IPS DF 6.9 (cell line): ENCODE data around the gene MKX.

Experiments
- DNase-seq: peaks from one replicate; pipeline ENCODE4 v3.0.0-alpha.2; 2013; ENCODE audit warnings: low read depth, low spot score
- H3K27ac ChIP-seq: one replicate; pipeline ENCODE4 v1.5.1; 2013; ENCODE audit warnings: low read length, control low read depth
- H3K27me3 ChIP-seq: 2 replicates; pipeline ENCODE4 v1.6.1; 2013; ENCODE audit warnings: mild to moderate bottlenecking, low read length; ENCODE audit not compliant: control insufficient read depth, insufficient read depth
- H3K36me3 ChIP-seq: 2 replicates; pipeline ENCODE4 v1.6.1; 2013; ENCODE audit warnings: low read length; ENCODE audit not compliant: control insufficient read depth, insufficient read depth
- H3K4me1 ChIP-seq: 2 replicates; pipeline ENCODE4 v1.6.1; 2013; ENCODE audit warnings: low read length; ENCODE audit not compliant: control insufficient read depth, insufficient read depth
- H3K4me3 ChIP-seq: 2 replicates; pipeline ENCODE4 v1.5.1; 2013; ENCODE audit warnings: mild to moderate bottlenecking, low read length
- H3K9me3 ChIP-seq: 2 replicates; pipeline ENCODE4 v1.6.1; 2013; ENCODE audit warnings: low read length, inconsistent platforms; ENCODE audit not compliant: control insufficient read depth, insufficient read depth
- WGBS: extraction: QIAGEN DNeasy Blood & Tissue Kit; methylation state at CpG from one replicate; pipeline ENCODE4 v1.1.7; 2013; ENCODE audit warnings: mixed read lengths, missing lambda C conversion rate; ENCODE audit not compliant: insufficient read length, insufficient coverage; 5-methylcytosine and 5-hydroxymethylcytosine counted together

MKX gene

GRCh38 chr10:27717224-27717623, 28.4 kb downstream of the MKX start:
- Histone ChIP-seq H3K4me3 (no peak overlapping the region), H3K4me1 (no peaks in the 10 kb centered on the region), H3K36me3 (no peaks in the 10 kb centered on the region), H3K27ac (no peak overlapping the region), H3K9me3 (no peaks in the 10 kb centered on the region), H3K27me3 (no peaks in the 10 kb centered on the region)
- no peak for DNase-seq
- no CpG with 5 or more reads among the region's 3 CpGs for WGBS

- Histone ChIP-seq H3K4me1 (no peaks in the 10 kb centered on the region), H3K27me3 (no peaks in the 10 kb centered on the region), H3K36me3 (no peaks in the 10 kb centered on the region), H3K9me3 (no peaks in the 10 kb centered on the region), H3K4me3 (no peak overlapping the region), H3K27ac (no peak overlapping the region)
- WGBS = no CpG with 5 or more reads among the region's 5 CpGs
- no peak for DNase-seq
These were observed 29.1 kb downstream of the MKX start for GRCh38 chr10:27716521-27716920.

- WGBS = no CpG with 5 or more reads among the region's 3 CpGs
- no peak for DNase-seq
- no peaks in the 10 kb centered on the region for H3K36me3 ChIP-seq
- no peaks in the 10 kb centered on the region for H3K27me3 ChIP-seq
- H3K27ac ChIP-seq = no peak overlapping the region
- H3K4me3 ChIP-seq = no peak overlapping the region
- H3K4me1 ChIP-seq = no peaks in the 10 kb centered on the region
- H3K9me3 ChIP-seq = no peaks in the 10 kb centered on the region
These were observed 30.1 kb downstream of the MKX start for GRCh38 chr10:27715505-27715904.

GRCh38 chr10:27714349-27714748, 31.3 kb downstream of the MKX start:
- DNase-seq = no peak
- Histone ChIP-seq H3K27me3 (no peaks in the 10 kb centered on the region), H3K4me3 (no peak overlapping the region), H3K4me1 (no peaks in the 10 kb centered on the region), H3K9me3 (no peaks in the 10 kb centered on the region), H3K27ac (no peak overlapping the region), H3K36me3 (no peaks in the 10 kb centered on the region)
- no CpG with 5 or more reads among the region's 4 CpGs for WGBS

GRCh38 chr10:27713941-27714340, 31.7 kb downstream of the MKX start:
- Histone ChIP-seq H3K4me3 (no peak overlapping the region), H3K4me1 (no peaks in the 10 kb centered on the region), H3K27me3 (no peaks in the 10 kb centered on the region), H3K36me3 (no peaks in the 10 kb centered on the region), H3K9me3 (no peaks in the 10 kb centered on the region), H3K27ac (no peak overlapping the region)
- no CpG with 5 or more reads among the region's 3 CpGs for WGBS
- no peak for DNase-seq

- Histone ChIP-seq H3K9me3 (no peaks in the 10 kb centered on the region), H3K27ac (no peak overlapping the region), H3K4me3 (no peak overlapping the region), H3K4me1 (no peaks in the 10 kb centered on the region), H3K27me3 (no peaks in the 10 kb centered on the region), H3K36me3 (no peaks in the 10 kb centered on the region)
- no peak for DNase-seq
These were observed 35.6 kb downstream of the MKX start for GRCh38 chr10:27710014-27710413.

GRCh38 chr10:27709304-27709703, 36.3 kb downstream of the MKX start:
- WGBS = no CpG with 5 or more reads among the region's 3 CpGs
- no peak overlapping the region for H3K27ac ChIP-seq
- DNase-seq = no peak
- H3K9me3 ChIP-seq = no peaks in the 10 kb centered on the region
- H3K27me3 ChIP-seq = no peaks in the 10 kb centered on the region
- no peak overlapping the region for H3K4me3 ChIP-seq
- no peaks in the 10 kb centered on the region for H3K36me3 ChIP-seq
- no peaks in the 10 kb centered on the region for H3K4me1 ChIP-seq

GRCh38 chr10:27701938-27702537, 43.6 kb downstream of the MKX start:
- DNase-seq = peak; percentile 11
- Histone ChIP-seq H3K9me3 (no peaks in the 10 kb centered on the region), H3K27ac (no peak overlapping the region), H3K36me3 (no peaks in the 10 kb centered on the region), H3K4me1 (peaks cover 3% of the 10 kb centered on the region; the same call in 1 of the 2 replicates), H3K4me3 (no peak overlapping the region), H3K27me3 (no peaks in the 10 kb centered on the region)
- WGBS = no CpG with 5 or more reads among the region's 3 CpGs

GRCh38 chr10:27699776-27700175, 45.8 kb downstream of the MKX start:
- WGBS = no CpG with 5 or more reads among the region's 2 CpGs
- no peak for DNase-seq
- Histone ChIP-seq H3K4me3 (no peak overlapping the region), H3K27ac (no peak overlapping the region), H3K9me3 (no peaks in the 10 kb centered on the region), H3K4me1 (peaks cover 3% of the 10 kb centered on the region; the same call in 1 of the 2 replicates), H3K27me3 (no peaks in the 10 kb centered on the region), H3K36me3 (no peaks in the 10 kb centered on the region)

GRCh38 chr10:27698961-27699360, 46.7 kb downstream of the MKX start:
- no peak for DNase-seq
- Histone ChIP-seq H3K27ac (no peak overlapping the region), H3K27me3 (no peaks in the 10 kb centered on the region), H3K4me1 (peaks cover 3% of the 10 kb centered on the region; the same call in 1 of the 2 replicates), H3K9me3 (no peaks in the 10 kb centered on the region), H3K36me3 (no peaks in the 10 kb centered on the region), H3K4me3 (no peak overlapping the region)
- no CpG with 5 or more reads among the region's 2 CpGs for WGBS

GRCh38 chr10:27696466-27696865, 49.2 kb downstream of the MKX start:
- no peak for DNase-seq
- H3K27me3 ChIP-seq = no peaks in the 10 kb centered on the region
- WGBS = no CpG with 5 or more reads among the region's 3 CpGs

More at GRCh38 chr10:27696466-27696865, 49.2 kb downstream of the MKX start:
- Histone ChIP-seq H3K9me3 (no peaks in the 10 kb centered on the region), H3K27ac (no peak overlapping the region), H3K4me3 (no peak overlapping the region), H3K4me1 (no peaks in the 10 kb centered on the region), H3K36me3 (no peaks in the 10 kb centered on the region)
